HepG2 (cell line): ENCODE data around the gene USP30. TPM values are rescaled to one million over a fixed set of nuclear protein-coding genes. Genes with fewer than 3 reads are reported as not detected.
A peak's percentile ranks its signal among the peaks of the same experiment; 100 is the strongest.

ENCODE experiments used
- HNF1B ChIP-seq: sonication (generic); formaldehyde crosslinking; IDR thresholded peaks from 2 replicates; pipeline ENCODE4 v1.5.1; 2020; ENCODE audit warnings: mild to moderate bottlenecking, moderate library complexity, missing genetic modification reagents
- KMT2B ChIP-seq: IDR thresholded peaks from 2 replicates; pipeline ENCODE4 v1.6.1; 2016; ENCODE audit warnings: missing genetic modification reagents, missing compliant biosample characterization
- NCOA2 ChIP-seq: sonication (generic); formaldehyde crosslinking; IDR thresholded peaks from 2 replicates; pipeline ENCODE4 v1.8.0; 2022; ENCODE audit warnings: inconsistent platforms
- PLRG1 ChIP-seq: fragments of 450-650 bp; conservative IDR thresholded peaks from 2 replicates; pipeline ENCODE4 v1.6.1; 2016
- POLR2A ChIP-seq, 2 experiments: IDR thresholded peaks; 2 replicates each; pipeline ENCODE4 v1.6.1; 2011; ENCODE audit warnings: low read depth in 2 of 2, low read length in 2 of 2, mild to moderate bottlenecking in 1 of 2, moderate library complexity in 1 of 2; ENCODE audit not compliant: insufficient read depth in 1 of 2
- POLR2G ChIP-seq: fragments of 200-400 bp; formaldehyde crosslinking; IDR thresholded peaks from 2 replicates; pipeline ENCODE4 v1.6.1; 2018; ENCODE audit warnings: mild to moderate bottlenecking, low read depth, low read length, moderate library complexity
- SRSF1 ChIP-seq: fragments of 200-400 bp; formaldehyde crosslinking; optimal IDR thresholded peaks from 2 replicates; pipeline ENCODE3; 2017; ENCODE audit warnings: mild to moderate bottlenecking, low read depth, low read length, moderate library complexity
- ZBTB40 ChIP-seq, 2 experiments: fragments of 450-650 bp in 1 of 2; sonication (generic) in 1 of 2; formaldehyde crosslinking in 1 of 2; IDR thresholded peaks; 2 replicates each; pipeline versions ENCODE4 v1.6.1 to v1.8.0; 2016 to 2022; ENCODE audit warnings: antibody characterized with exemption in 1 of 2, mild to moderate bottlenecking in 1 of 2, missing genetic modification reagents in 1 of 2
- ZNF564 ChIP-seq: sonication (generic); formaldehyde crosslinking; IDR thresholded peaks from 2 replicates; pipeline ENCODE4 v1.8.1; 2023; ENCODE audit warnings: mild to moderate bottlenecking, missing genetic modification reagents
- ZNF569 ChIP-seq: sonication (generic); formaldehyde crosslinking; IDR thresholded peaks from 2 replicates; pipeline ENCODE4 v1.5.0; 2020; ENCODE audit warnings: mild to moderate bottlenecking, missing genetic modification reagents, moderate library complexity, borderline replicate concordance
- ZNF710 ChIP-seq: sonication (generic); formaldehyde crosslinking; IDR thresholded peaks from 2 replicates; pipeline ENCODE4 v1.5.0; 2020; ENCODE audit warnings: mild to moderate bottlenecking, missing genetic modification reagents, borderline replicate concordance
- ZNF749 ChIP-seq: sonication (generic); formaldehyde crosslinking; IDR thresholded peaks from 2 replicates; pipeline ENCODE4 v1.8.0; 2022; ENCODE audit warnings: mild to moderate bottlenecking, missing genetic modification reagents, moderate library complexity, borderline replicate concordance
- ZNF800 ChIP-seq: sonication (generic); formaldehyde crosslinking; IDR thresholded peaks from 2 replicates; pipeline ENCODE4 v1.4.0; 2020; ENCODE audit warnings: missing genetic modification reagents
- polyA plus RNA-seq, 8 experiments: library from polyadenylated mRNA; depleted of rRNA in 3 of 8; stranded (reverse) in 7 of 8; unstranded in 1 of 8; fragments of >200 nt; fragmentation: Illumina TruSeq in 4 of 8; extraction: Trizol in 4 of 8; gene quantifications; 2 replicates each; pipeline versions ENCODE4 v1.2.1 to v1.2.3, GENCODE V29; 2011 to 2016; ENCODE audit warnings: low read depth in 4 of 8, missing spikeins in 1 of 8, mixed read lengths in 1 of 8; ENCODE audit not compliant: insufficient read depth in 1 of 8
- total RNA-seq, 5 experiments: library from RNA; depleted of rRNA; stranded (reverse); fragments of >200 nt; fragmentation: Illumina TruSeq; extraction: Trizol; gene quantifications; 2 replicates each; pipeline ENCODE4 v1.2.3, GENCODE V29; 2016; ENCODE audit warnings: low read depth in 1 of 5

The USP30 gene
- total and polyA plus RNA-seq, 2 of the 13 experiments (the other 11 are each of a cell fraction or from before 2014, with no cell fraction given) = 11.2 to 20.8 TPM

GRCh38 chr12:109093022-109093918 lies 40.9 kb downstream of the USP30 start, which contains the start of gene ALKBH2 (continued):
- TF ChIP-seq ZBTB40 (IDR thresholded peaks at IDR 0.05) (no peak), ZBTB40 (CRISPR knock-in tag; IDR thresholded peaks at IDR 0.05) (peak; percentile 83), KMT2B (CRISPR knock-in tag) (peak; percentile 97), NCOA2 (CRISPR knock-in tag) (peak; percentile 69), POLR2A (IDR thresholded peaks at IDR 0.05; ENCODE audit: insufficient read depth in 1 of 2, low read depth in 2 of 2, low read length in 2 of 2) (peak; percentile 86 to 92), ZNF749 (CRISPR knock-in tag) (peak; percentile 88; the same call in 1 of the 2 replicates), ZNF564 (CRISPR knock-in tag) (peak; percentile 93), HNF1B (CRISPR knock-in tag) (peak; percentile 95), POLR2G (peak; percentile 77), ZNF800 (CRISPR knock-in tag) (0 out of 2 replicates have a peak, but pooled peaks have one; percentile 28), SRSF1 (peak; percentile 62), ZNF710 (CRISPR knock-in tag) (peak; percentile 82; the same call in 1 of the 2 replicates), PLRG1 (no peak), ZNF569 (no peak)
